K562 (cell line): Measurements from ENCODE around the gene GAL3ST3. TPM values are rescaled to one million over a fixed set of nuclear protein-coding genes. Genes with fewer than 3 reads are reported as not detected.

Experiments
- CBFA2T3 ChIP-seq: fragments of 450-650 bp; IDR thresholded peaks from 2 replicates; pipeline ENCODE4 v1.6.1; 2017
- EP400 ChIP-seq: fragments of 450-650 bp; IDR thresholded peaks from 2 replicates; pipeline ENCODE4 v1.6.1; 2017; ENCODE audit warnings: antibody characterized with exemption, mild to moderate bottlenecking, moderate library complexity
- L3MBTL2 ChIP-seq: fragments of 450-650 bp; IDR thresholded peaks from 2 replicates; pipeline ENCODE4 v1.6.1; 2016; ENCODE audit warnings: mild to moderate bottlenecking, moderate library complexity
- LARP7 ChIP-seq: fragments of 450-650 bp; IDR thresholded peaks from 2 replicates; pipeline ENCODE4 v1.6.1; 2016
- POLR2AphosphoS5 ChIP-seq: IDR thresholded peaks from 2 replicates; pipeline ENCODE4 v1.6.1; 2011; ENCODE audit warnings: mild to moderate bottlenecking, low read depth, low read length, moderate library complexity; ENCODE audit not compliant: control insufficient read depth, insufficient read depth
- RCOR1 ChIP-seq, 2 experiments: IDR thresholded peaks; 2 replicates each; pipeline ENCODE4 v1.6.1; 2012; ENCODE audit warnings: low read depth in 2 of 2, low read length in 2 of 2, borderline replicate concordance in 1 of 2, improper control_type of control experiment in 1 of 2
- REST ChIP-seq, 2 experiments: fragments of 450-650 bp; formaldehyde crosslinking in 1 of 2; IDR thresholded peaks; 2 replicates each; pipeline versions ENCODE4 v1.4.0 to v1.6.1; 2014 to 2020; ENCODE audit warnings: mild to moderate bottlenecking in 2 of 2, borderline replicate concordance in 1 of 2, low read depth in 1 of 2
- YY1 ChIP-seq, 3 experiments: IDR thresholded peaks; 2 replicates each; pipeline ENCODE4 v1.6.1; 2011; ENCODE audit warnings: low read length in 2 of 3, mild to moderate bottlenecking in 2 of 3, moderate library complexity in 2 of 3, borderline replicate concordance in 1 of 3, control low read depth in 1 of 3, low read depth in 1 of 3; ENCODE audit not compliant: insufficient read depth in 3 of 3, insufficient replicate concordance in 2 of 3, control insufficient read depth in 1 of 3, insufficient read length in 1 of 3; ENCODE audit errors: extremely low read depth in 1 of 3
- ZFP91 ChIP-seq: sonication (generic); formaldehyde crosslinking; IDR thresholded peaks from 2 replicates; pipeline ENCODE4 v1.8.0; 2022; ENCODE audit warnings: mild to moderate bottlenecking, missing genetic modification reagents
- ZFX ChIP-seq: sonication (generic); formaldehyde crosslinking; IDR thresholded peaks from 2 replicates; pipeline ENCODE4 v1.8.0; 2022; ENCODE audit warnings: mild to moderate bottlenecking, missing genetic modification reagents, moderate library complexity
- ZNF274 ChIP-seq: IDR thresholded peaks from 2 replicates; pipeline ENCODE4 v1.6.1; 2011; ENCODE audit warnings: low read depth, mild to moderate bottlenecking, low read length, moderate library complexity, borderline replicate concordance
- ZNF354B ChIP-seq: fragments of 250-450 bp; sonication (Bioruptor Pico); IDR thresholded peaks from 2 replicates; pipeline ENCODE4 v1.4.0; 2020
- polyA plus RNA-seq, 8 experiments: library from polyadenylated mRNA; depleted of rRNA in 4 of 8; stranded (reverse) in 5 of 8; unstranded in 3 of 8; fragments of >200 nt; fragmentation: Nextera tagmentation in 2 of 8; fragmentation: Illumina TruSeq in 1 of 8; extraction: Ambion mirVana in 2 of 8; extraction: Trizol in 1 of 8; gene quantifications; 2 replicates each; pipeline versions ENCODE4 v1.2.1 to v1.2.3, GENCODE V29; 2011 to 2014; ENCODE audit warnings: inconsistent platforms in 1 of 8, missing spikeins in 1 of 8
- total RNA-seq, 7 experiments: library from RNA; depleted of rRNA in 6 of 7; stranded (reverse); fragments of >200 nt in 6 of 7; fragmentation: Illumina TruSeq in 2 of 7; extraction: Trizol in 2 of 7; gene quantifications; 2 replicates each; pipeline versions ENCODE4 v1.2.1 to v1.2.3, GENCODE V29; 2011 to 2021; ENCODE audit warnings: low replicate concordance in 1 of 7

The GAL3ST3 gene
- total and polyA plus RNA-seq, 9 of the 15 experiments (the other 6 are each of a cell fraction or from before 2014, with no cell fraction given), result not detected

- TF ChIP-seq REST (IDR thresholded peaks at IDR 0.05; ENCODE audit: borderline replicate concordance) (peak; percentile 59; the same call in 1 of the 2 replicates), REST (CRISPR knock-in tag; IDR thresholded peaks at IDR 0.05; ENCODE audit: low read depth) (no peak), ZFX (0 out of 2 replicates have a peak, but pooled peaks have one; percentile 27), EP400 (no peak), YY1 (IDR thresholded peaks at IDR 0.05; ENCODE audit: borderline replicate concordance in 1 of 3, control insufficient read depth in 1 of 3, extremely low read depth in 1 of 3, insufficient read depth in 3 of 3, insufficient read length in 1 of 3, insufficient replicate concordance in 2 of 3, low read depth in 1 of 3, low read length in 2 of 3) (peak in 1 of 3 experiments; percentile 23), ZNF354B (CRISPR knock-in tag) (no peak), RCOR1 (IDR thresholded peaks at IDR 0.05; ENCODE audit: borderline replicate concordance in 1 of 2, low read depth in 2 of 2, low read length in 2 of 2) (peak in 1 of 2 experiments; percentile 79; a peak in 2 of 4 replicates), ZFP91 (no peak), LARP7 (no peak), L3MBTL2 (0 out of 2 replicates have a peak, but pooled peaks have one; percentile 37), CBFA2T3 (peak; percentile 68), ZNF274 (no peak), POLR2AphosphoS5 (0 out of 2 replicates have a peak, but pooled peaks have one; percentile 34)
Observed at GRCh38 chr11:66082946-66083698, 34.2 kb upstream of the GAL3ST3 start (continued).
